8988T (cell line): ENCODE measurements around the gene EIF3K.
"Not testable (repeated sequence)": the region's sequence is repeated elsewhere in the genome, so short reads cannot be mapped to it uniquely, and the experiment has no call there.

Source experiments
- DNase-seq: peaks from one replicate; pipeline ENCODE4 v3.0.0; 2011

Gene EIF3K

DNA sequence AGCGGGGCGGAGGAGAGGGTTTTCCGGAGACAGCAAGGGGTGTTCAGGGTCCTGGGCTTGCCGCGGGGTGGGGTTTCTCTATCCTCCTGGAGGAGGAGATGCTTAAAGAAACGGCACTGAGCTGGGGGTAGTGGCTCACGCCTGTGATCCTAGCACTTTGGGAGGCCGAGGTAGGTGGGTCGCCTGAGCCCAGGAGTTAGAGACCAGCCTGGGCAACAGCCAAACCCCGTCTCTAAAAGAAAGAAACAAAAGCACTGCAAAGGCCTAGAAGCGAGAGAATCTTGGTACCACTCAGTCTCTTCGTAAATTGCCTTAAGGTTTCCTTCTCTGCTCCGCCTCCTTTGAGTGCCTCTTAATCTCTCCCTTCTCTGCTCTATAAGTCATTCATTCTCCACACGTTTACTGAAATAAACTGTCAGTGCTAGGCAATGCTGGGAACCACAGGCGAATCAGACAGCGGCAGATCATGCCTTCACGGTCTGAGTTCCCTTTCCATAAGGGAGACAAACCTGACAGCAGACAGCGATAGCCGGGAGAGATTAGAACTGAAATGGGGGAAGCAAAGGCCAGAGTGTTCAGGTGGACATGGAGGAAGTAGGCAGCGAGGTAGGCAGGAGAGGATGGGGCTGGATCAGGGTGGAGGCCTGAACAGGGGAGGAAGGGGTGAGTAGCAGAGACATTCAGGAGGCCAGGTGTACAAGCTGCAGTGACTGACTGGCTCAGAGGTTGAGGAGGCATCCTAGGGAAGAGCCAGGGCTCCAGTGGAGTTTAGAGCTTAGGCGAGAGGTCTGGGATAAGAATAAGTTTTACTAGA lies 580 bp downstream of the EIF3K start:
- no peak for DNase-seq

DNA sequence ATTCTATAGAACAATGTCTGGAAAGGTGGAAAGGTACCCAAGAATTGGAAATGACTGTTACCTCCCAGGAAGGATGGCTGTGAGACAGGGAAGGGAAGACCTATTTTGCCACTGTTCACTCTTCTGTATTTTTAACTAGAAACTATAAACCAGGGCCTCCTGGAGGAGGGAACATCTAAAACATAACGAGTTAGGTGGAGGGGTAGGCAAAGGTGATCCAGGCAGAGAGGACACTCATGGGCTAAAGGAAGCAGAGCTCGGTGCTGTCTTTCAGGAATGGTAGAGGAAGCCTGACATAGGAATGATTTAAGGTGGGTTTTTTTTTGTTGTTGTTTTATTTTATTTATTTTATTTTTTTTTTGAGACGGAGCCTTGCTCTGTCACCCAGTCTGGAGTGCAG lies 5.8 kb downstream of the EIF3K start:
- DNase-seq: no peak

DNA sequence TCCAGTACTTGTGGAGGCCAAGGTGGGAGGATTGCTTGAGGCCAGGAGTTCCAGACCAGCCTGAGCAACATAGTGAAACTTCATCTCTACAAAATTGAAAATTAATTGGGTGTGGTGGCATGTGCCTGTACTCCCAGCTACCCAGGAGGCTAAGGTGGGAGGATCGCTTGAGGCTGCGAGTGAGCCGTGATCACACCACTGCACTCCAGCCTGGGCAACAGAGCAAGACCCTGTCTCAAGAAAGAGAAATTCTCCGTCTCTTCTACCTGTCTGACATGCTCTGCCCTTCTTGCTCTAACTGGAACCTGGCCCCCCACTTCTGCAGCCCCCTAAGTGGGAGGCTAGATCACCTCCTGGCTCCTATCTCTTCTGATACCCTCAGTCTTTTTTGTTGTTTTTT lies 7.4 kb downstream of the EIF3K start:
- DNase-seq: no peak

DNA sequence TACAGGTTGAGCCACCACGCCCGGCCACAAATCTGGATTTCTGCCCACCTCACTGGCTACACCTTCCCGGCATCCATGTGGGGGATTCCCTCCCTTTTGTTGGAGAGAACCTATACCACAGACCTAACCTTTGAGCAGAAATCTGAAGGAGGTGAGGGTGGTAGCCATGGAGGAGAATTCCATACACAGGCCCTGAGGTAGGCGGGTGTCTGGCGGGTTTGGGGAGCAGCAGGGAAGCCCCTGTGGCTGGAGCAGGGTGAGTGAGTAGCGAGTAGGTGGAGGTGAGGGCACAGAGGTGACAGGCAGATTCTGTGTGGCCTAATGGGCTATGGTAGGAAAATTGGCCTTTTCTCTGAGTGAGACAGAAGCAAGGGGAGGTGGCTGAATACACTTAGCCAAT lies 10.6 kb downstream of the EIF3K start:
- DNase-seq: no peak

DNA sequence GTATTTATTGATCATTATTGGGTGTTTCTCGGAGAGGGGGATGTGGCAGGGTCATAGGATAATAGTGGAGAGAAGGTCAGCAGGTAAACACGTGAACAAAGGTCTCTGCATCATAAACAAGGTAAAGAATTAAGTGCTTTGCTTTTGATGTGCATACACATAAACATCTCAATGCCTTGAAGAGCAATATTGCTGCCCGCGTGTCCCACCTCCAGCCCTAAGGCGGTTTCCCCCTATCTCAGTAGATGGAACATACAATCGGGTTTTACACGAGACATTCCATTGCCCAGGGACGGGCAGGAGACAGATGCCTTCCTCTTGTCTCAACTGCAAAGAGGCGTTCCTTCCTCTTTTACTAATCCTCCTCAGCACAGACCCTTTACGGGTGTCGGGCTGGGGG lies 12.3 kb downstream of the EIF3K start:
- DNase-seq: not testable (repeated sequence)

DNA sequence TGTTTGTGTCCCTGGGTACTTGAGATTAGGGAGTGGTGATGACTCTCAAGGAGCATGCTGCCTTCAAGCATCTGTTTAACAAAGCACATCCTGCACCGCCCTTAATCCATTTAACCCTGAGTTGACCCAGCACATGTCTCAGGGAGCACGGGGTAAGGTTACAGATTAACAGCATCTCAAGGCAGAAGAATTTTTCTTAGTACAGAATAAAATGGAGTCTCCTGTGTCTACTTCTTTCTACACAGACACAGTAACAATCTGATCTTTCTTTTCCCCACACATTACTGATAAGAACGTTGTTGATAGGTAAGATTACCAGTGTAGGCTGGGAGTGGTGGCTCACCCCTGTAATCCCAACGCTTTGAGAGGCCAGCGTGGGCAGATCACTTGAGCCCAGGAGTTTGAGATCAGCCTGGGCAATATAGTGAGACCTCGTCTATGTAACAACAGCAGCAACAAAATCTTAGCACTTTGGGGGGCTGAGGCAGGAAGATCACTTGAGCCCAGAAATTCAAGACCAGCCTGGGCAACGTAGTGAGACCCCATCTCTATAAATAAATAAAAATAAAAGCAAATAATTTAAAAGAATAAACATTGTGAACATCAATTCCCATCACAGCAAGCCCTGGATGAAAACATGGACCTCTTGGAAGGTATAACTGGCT lies 13.0 kb downstream of the EIF3K start:
- DNase-seq: not testable (repeated sequence)

DNA sequence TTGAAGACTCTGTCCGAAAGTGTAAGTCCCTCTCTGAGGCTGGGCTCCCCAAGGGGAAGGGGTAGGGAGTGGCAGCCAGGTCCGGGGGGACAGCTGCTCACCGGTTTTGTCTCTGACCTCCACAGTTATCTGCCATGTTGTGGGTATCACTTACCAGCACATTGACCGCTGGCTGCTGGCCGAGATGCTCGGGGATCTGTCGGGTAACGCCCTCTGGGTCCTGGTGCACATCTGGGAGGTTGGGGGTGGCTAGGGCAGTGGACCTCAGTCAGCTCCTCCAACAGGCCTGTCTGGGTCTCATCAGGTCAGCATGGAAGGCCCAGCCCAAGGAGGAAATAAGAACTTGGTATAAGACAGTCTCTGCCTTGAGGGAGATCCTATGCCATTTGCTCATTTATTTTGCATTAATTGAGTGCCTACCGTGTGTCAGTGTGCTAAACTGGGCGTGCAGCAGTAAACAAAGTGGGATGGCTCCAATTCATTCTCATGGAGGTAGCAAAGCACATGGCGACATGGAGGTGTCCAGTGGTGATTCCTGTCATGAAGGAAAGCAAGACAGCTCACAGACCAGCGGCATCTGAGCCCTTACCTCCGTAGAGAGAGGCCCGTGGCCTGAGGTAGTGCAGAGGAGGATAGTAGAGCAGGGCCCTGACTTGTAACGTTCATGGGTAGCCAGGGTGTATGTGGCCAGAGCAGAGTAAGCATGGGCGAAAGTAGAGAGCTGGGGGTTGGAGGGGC lies 13.7 kb downstream of the EIF3K start:
- DNase-seq: no peak

DNA sequence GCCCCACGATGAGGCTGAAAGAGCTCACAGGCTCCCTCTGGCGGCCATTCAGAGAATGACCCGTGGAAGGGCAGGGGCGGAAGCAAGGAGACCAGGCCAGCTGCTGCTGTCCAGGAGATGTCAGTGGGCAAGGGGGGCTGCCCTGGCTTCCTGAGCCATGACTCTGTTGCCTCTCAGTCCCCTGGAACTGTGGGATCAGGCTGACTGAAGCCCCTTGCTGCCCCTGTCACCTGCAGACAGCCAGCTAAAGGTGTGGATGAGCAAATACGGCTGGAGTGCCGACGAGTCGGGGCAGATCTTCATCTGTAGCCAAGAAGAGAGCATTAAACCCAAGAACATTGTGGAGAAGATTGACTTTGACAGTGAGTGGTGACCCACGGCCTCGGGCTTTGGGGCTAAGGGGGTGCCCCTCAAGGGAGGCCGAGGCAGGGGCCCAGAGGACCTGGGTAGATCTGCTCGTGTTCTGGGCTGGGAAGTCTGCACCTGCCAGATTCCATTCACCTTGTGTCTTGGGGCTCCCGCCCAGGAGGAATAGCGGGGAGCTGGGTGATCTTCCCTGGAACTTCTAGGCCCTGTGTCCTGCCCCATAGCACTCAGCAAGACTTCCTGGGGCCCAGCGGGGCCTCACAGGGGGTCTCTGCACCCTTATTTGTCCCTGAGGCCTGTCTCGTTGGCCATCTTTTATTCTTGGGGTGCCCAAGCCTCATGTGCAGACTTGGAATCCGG lies 15.9 kb downstream of the EIF3K start:
- DNase-seq: peak; percentile 78

DNA sequence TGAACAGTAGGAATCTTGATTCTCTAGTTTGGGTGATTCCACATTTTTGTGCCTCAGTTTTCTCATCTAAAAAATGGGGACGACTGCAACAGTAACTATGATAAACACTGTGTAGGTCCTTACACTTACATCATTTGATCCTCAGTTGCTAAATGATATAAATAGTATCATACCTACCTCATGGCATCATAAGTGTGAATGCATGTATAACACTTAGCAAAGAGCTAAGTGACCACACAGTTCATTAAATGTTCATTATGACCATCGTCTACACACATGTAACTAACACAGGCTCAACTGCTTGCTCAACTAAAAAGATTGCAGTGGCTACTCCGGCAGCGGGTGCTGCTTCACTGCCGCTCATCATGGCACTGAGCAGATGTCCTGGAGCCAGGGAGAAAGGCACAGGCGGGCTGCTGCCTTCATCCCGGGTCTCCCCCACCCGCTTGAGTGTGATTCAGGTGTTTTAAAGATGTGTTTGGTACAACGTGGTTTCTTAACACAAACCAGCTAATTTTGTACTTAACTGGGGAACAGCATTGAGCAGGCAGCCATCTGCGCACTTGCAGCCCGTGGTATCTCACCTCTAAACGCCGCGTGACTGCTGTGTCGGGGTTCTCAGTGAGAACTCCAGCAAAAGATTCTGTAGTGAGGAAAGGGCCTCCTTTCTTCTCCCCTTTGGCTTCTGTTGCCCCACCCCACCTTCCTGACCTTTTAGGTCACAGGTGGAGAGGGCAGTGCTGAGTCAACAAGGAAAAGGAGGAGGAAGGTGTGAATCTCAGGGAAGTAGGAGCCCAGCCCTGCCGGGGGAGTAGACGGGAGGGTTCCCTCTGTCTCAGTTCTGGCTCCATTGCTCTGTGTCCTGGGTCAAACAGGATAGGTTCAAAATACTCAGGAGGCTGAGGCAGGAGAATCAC lies 16.8 kb downstream of the EIF3K start:
- no peak for DNase-seq

DNA sequence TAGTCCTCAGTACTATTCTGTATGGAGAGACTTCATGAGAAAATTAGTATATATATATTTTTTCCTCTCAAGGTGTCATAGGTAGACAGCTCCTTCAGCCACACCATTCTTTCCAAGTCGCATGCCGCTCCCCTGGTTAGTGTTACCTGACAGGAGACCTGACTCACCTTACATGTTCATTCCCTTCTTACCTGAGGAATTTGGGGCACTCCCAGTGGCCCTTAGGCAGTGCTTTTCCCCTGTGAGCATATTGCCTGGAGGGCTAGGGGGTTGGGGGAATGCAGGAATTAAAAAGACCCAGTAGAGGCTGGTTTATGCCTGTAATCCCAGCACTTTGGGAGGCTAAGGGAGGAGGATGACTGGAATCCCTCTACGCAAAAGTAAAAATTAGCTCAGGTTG lies 19.5 kb downstream of the EIF3K start:
- no peak for DNase-seq

DNA sequence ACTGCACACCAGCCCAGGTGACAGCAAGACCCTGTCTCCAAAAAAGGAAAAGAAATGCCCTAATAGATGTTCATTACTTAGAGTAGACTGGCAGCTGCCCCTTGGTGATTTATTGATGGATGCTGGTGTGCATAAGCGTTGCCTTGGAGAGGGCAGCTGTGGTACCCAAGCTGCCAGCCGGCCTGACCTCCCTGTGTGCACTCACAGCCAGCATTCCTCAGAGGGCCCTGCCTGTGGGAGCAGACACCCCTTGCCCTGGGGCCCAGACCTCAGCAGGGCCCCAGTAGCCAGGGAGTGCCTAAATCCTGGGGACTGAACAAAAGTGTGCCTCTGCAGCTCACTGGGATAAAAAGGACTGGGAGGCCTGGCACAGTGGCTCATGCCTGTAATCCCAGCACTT lies 20.7 kb downstream of the EIF3K start:
- no peak for DNase-seq

DNA sequence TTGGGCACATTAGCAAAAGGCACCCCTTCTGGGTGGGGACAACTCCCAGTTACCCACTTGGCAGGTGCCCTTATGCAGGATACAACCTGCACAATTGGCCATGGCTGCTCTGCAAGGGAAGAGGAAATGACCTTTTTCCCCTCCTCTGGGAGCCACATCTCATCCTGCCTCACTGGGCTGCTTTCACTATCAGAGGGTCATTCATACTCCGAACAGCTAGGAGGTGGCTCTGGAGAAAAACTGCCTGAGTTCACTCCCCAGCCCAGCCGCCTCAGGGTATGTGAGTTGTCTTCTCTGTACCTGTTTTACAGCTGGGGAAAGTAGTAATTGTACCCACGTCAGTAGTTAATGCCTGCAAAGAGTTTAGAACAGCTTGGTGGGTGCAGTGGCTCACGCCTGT lies 21.4 kb downstream of the EIF3K start:
- no peak for DNase-seq

DNA sequence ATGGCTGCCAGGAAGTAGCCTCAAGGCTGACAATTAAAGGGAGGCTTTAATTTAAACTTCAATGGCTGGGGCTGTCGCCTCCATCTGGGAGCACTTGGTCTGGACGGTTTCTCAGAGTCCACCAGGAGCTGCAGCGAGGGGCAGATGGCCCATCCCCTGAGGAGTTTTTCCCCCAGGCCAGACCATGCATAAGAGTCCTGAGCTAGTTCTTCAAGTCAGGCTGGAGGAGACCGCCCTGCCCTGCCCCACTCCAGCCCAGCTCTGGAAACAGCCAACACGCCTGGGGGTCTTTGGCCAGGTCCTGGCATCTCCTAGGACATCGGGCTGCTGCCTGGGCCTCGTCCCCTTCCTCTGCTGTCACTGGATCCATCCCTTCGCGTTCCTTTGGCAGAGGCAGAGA lies 23.2 kb downstream of the EIF3K start:
- DNase-seq: no peak

DNA sequence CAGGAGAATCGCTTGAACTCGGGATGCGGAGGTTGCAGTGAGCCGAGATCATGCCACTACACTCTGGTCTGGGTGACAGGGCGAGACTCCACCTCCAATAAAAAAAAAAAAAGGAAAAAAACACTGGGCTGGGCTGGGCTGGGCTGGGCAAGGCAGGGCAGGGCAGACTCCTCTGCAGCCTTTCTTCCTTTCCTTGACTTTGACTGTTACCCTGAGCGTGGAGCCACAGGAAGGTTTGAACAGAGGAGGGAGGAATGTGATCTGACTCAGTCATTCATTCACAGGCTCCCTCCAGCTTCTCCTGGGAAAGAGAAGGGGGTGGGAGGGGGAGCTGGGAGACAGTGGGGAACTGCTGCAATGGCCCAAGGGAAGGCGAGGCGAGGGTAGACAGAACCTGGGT lies 25.7 kb downstream of the EIF3K start:
- DNase-seq: no peak

DNA sequence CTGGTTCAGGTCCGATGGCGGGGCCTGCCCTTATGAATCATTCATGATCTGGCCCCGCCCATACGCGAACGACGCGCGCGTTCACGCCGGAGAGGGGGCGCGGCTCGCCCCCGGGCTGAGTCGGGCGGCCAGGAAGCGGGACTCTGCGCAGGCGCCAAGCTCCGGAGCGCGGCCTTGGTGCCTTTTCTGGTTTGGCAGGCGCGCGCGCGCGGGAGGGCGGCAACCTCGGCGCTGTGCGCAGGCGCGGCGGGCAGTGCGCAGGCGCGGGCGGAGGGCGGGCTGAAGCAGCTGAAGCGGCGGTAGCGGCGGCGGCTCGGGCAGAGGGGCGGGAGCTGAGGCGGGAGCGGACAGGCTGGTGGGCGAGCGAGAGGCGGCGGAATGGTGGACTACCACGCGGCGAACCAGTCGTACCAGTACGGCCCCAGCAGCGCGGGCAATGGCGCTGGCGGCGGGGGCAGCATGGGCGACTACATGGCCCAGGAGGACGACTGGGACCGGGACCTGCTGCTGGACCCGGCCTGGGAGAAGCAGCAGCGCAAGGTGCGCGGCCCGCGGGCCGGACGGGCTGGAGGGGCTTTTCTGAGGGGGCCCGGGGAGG lies 28.5 kb downstream of the EIF3K start, which contains the start of gene ACTN4:
TSS of gene ACTN4 (plus strand) at position 282 of the 598 bp plus-strand sequence. CDS start at position 379, 97 bp downstream.
- peak; percentile 99 for DNase-seq

DNA sequence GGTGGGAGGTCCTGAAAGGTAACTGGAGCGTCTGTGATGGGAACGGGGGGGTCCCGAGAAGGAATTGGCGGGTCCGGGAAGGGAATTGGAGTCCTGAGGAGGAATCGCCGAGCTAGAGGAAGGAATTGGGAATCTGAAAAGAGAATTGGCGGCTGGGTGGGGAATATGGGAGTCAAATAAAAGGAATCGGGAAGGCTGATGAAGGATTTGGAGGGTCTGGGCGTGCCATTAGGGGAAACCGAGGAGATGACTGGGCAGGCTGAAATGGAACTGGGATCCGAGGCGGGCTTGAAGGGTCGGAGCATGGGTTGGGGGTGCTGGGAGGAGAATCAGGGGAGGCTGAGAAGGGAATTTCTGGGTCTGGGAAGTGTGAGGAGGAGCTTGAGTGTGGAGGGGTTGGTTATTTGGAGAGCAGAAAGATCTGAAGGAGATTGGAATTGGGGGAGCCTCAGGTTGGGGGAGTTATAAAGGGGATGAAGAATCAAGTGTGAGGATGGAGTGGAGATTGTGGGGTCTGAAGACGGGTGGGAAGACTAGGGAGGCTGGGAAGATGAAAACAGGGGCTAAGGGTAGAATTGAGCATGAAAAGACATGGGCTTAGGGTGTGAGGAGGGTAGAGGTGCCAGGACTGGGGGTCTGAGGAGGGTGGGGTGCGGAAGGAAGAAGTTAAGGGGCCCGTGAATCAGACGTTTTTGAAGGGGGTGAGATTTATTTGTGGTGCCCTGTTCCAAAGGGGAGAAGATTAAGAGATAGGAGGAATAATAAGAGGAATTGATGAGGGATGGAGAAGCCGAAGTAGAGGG lies 29.2 kb downstream of the EIF3K start:
- DNase-seq: no peak

DNA sequence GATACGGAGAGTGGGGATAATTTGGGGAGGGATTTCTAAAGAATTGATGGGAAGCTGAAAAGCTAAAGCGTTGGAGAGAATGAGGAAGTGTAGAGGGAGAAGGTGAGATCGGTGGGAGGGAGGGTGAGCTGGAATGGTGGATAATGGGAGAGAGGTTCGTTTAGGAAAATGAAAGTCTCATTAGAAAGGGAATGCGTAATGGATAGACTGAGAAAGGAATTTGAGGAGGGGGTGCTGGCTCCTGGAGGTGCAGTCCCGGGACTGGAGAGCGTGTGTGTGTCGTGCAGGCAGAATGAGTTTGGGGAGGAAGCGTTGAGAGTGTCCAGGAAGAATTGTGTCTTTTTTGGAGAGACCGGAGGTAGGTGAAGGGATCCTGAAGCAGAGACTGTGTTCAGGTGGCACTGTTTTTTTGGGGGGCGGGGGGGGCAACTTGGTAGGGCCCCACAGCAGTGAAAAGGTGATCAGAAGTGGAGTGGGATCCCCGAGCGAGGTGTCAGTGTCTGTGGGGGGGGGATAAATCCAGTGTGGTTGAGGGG lies 29.8 kb downstream of the EIF3K start:
- DNase-seq: no peak

DNA sequence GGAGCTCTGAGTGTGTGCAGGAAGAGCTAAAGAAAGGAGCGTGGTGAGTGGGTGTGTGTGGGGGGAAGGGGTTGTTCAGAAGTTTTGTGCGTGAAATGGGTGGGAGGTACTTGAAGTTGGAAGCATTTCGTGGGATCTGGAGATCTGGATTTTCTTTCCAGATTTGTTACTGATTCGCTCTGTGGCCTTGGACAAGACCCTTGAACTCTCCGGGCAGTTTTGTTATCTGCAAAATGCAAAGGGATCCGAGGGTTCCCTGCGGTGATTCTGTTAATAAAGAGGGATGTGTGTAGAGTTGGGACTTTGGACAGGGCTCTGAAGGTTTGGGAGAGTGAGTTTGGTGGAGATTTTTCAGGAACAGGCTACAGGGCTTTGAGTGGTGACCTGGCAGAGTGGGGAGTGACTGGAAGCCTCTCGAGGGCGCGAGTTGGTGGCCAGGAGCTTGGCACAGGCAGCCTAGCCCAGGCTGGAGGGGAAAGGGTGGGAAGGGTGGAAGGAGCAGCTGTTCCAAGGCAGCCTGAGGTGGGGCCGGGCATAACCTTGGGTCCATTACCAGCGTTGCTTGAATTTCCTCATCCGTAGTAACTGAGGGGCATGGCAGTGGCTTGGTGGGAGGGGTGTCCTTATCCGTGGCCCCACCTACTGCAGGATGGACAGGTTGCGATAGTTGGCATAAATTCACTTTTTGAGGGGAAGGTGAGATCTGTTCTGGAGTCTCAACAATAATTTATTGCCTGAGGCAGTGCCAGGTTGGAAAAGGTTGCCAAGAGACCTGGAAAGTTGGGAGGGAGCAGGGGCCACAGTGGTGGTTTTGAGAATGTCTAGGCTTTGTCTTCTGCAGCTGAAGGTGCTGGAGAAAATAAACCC lies 30.6 kb downstream of the EIF3K start:
- DNase-seq: peak; percentile 78

DNA sequence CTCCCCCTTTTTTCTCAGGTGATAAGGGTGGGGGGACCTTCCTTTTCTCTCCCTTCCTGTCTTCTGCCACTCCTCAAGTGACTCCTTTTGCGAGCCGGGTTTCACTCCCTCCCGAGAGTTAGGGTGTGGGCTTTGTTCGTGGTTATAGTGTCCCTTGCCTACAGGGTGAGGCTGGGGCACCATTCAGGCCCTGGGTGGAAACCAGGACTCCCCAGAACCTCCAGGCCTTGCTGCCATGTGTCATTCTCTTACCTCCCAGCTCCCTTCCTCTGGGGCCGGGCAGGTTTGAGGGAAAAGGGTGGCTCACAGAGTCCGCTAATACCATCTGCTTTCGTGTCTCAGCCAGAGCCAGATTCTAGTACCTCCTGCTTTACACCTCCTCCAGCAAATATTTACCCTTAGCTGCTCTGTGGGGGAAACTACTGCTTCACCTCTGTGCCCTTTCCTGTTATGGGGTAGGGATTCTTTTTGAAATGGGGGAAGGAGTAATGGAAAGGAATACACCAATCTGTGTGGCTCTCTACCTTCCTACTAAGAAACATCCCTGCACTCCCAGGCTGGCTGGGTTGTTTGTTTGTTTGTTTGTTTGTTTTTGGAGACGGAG lies 31.3 kb downstream of the EIF3K start:
- no peak for DNase-seq
